OCI-LY7 (cell line): ENCODE data around the gene SGMS1. TPM values are rescaled to one million over a fixed set of nuclear protein-coding genes. Genes with fewer than 3 reads are reported as not detected.

Experiments
- BruUV-seq: library from RNA; stranded (reverse); fragments of 400-500 nt; replicated peaks from 2 replicates; lab custom pipeline; 2021; lab: Mats Ljungman, UMichigan
- CTCF ChIA-PET: fragments of 300-600 bp; sonication (Branson Sonifier 250); formaldehyde crosslinking; loops from one replicate; lab custom pipeline; 2022; ENCODE audit warnings: antibody characterized with exemption; ENCODE audit not compliant: unreplicated experiment; lab: Charles Lee
- POLR2A ChIA-PET: fragments of 300-600 bp; sonication (Branson Sonifier 250); formaldehyde crosslinking; loops from one replicate; lab custom pipeline; 2022; ENCODE audit warnings: antibody characterized with exemption; lab: Charles Lee
- DNase-seq: peaks from one replicate; pipeline ENCODE4 v3.0.0-alpha.2; 2015; ENCODE audit warnings: low spot score
- H2AFZ ChIP-seq: fragments of 200-600 bp; sonication (generic), shearing (Covaris generic); 2 replicates; pipeline ENCODE4 v1.6.1; 2014; ENCODE audit warnings: mild to moderate bottlenecking, antibody characterized with exemption, low read length, moderate library complexity
- H3K27ac ChIP-seq: fragments of 200-600 bp; sonication (generic); 2 replicates; pipeline ENCODE4 v1.5.1; 2014; ENCODE audit warnings: mixed run types, low read depth, mild to moderate bottlenecking, moderate library complexity, low read length, inconsistent platforms; ENCODE audit not compliant: poor library complexity, severe bottlenecking
- H3K36me3 ChIP-seq: fragments of 200-600 bp; sonication (generic); 2 replicates; pipeline ENCODE4 v1.6.1; 2014; ENCODE audit warnings: mild to moderate bottlenecking, antibody characterized with exemption, low read length, moderate library complexity, mixed read lengths; ENCODE audit not compliant: insufficient read depth
- H3K4me1 ChIP-seq: fragments of 200-600 bp; sonication (generic); 2 replicates; pipeline ENCODE4 v1.5.1; 2014; ENCODE audit warnings: mild to moderate bottlenecking, low read length; ENCODE audit not compliant: insufficient read depth, poor library complexity, severe bottlenecking
- H3K4me2 ChIP-seq: fragments of 200-600 bp; sonication (generic); 2 replicates; pipeline ENCODE4 v1.6.1; 2014; ENCODE audit warnings: mild to moderate bottlenecking, low read length
- H3K4me3 ChIP-seq: fragments of 200-600 bp; sonication (generic); 2 replicates; pipeline ENCODE4 v1.5.1; 2014; ENCODE audit warnings: mild to moderate bottlenecking, low read depth, low read length; ENCODE audit not compliant: poor library complexity, severe bottlenecking
- H3K79me2 ChIP-seq: fragments of 200-600 bp; sonication (generic); 2 replicates; pipeline ENCODE4 v1.6.1; 2016; ENCODE audit warnings: low read depth, mild to moderate bottlenecking, low read length, moderate library complexity, mixed read lengths; ENCODE audit not compliant: insufficient read depth
- H3K9me2 ChIP-seq: fragments of 200-600 bp; sonication (generic); 2 replicates; pipeline ENCODE4 v1.6.1; 2016; ENCODE audit warnings: mild to moderate bottlenecking, low read length, mixed read lengths; ENCODE audit not compliant: insufficient read depth
- H3K9me3 ChIP-seq: fragments of 200-600 bp; sonication (generic); 2 replicates; pipeline ENCODE4 v1.6.1; 2014; ENCODE audit warnings: mild to moderate bottlenecking, mixed run types, low read length, mixed read lengths
- H4K20me1 ChIP-seq: fragments of 200-600 bp; sonication (generic); 2 replicates; pipeline ENCODE4 v1.6.1; 2014; ENCODE audit warnings: mild to moderate bottlenecking, antibody characterized with exemption, low read length, moderate library complexity, mixed read lengths; ENCODE audit not compliant: insufficient read depth
- CTCF ChIP-seq: fragments of 200-600 bp; sonication (generic); conservative IDR thresholded peaks from 2 replicates; pipeline ENCODE4 v1.5.1; 2014; ENCODE audit warnings: mild to moderate bottlenecking, antibody characterized with exemption, low read length, moderate library complexity, mixed read lengths
- EZH2phosphoT487 ChIP-seq: fragments of 200-600 bp; sonication (generic); IDR thresholded peaks from 2 replicates; pipeline ENCODE4 v1.6.1; 2018; ENCODE audit warnings: low read depth, borderline replicate concordance, mild to moderate bottlenecking, mixed run types, antibody characterized with exemption, low read length, moderate library complexity, mixed read lengths
- intact Hi-C: fragments of 100-400 bp; cut with micrococcal nuclease; formaldehyde crosslinking; loops from one replicate; pipeline ENCODE4 v1.10.0; 2022; ENCODE audit not compliant: unreplicated experiment
- total RNA-seq, 2 experiments: library from RNA; depleted of rRNA in 1 of 2; stranded (reverse); fragments of >200 nt in 1 of 2; shearing (Covaris generic) in 1 of 2; gene quantifications; 2 replicates each; pipeline ENCODE4 v1.2.3, GENCODE V29; 2014 to 2022

The SGMS1 gene
- total RNA-seq, 2 experiments from 2014 or later: 45.4 to 57.5 TPM

GRCh38 chr10:50604049-50604640 lies 19.6 kb downstream of the SGMS1 start:
- no peak for TF ChIP-seq EZH2phosphoT487
- TF ChIP-seq CTCF: 0 out of 2 replicates have a peak, but pooled peaks have one; percentile 5
- H3K9me3 ChIP-seq: no peaks in the 10 kb centered on the region
- peak overlapping the region; percentile 11 for H3K27ac ChIP-seq
- no peaks in the 10 kb centered on the region for H3K36me3 ChIP-seq
- intact Hi-C loops: no loop called here
- ChIA-PET POLR2A (interaction anchor here (1.0 to 1.7 kb wide), 6 partner anchors 8 to 370 kb away, joined by 3 to 6 read pairs (median 4); no protein-coding TSS in a partner anchor), CTCF (interaction anchor here (1.4 kb wide), 1 partner anchor 16 kb away, joined by 4 read pairs; no protein-coding TSS in a partner anchor)
- H3K4me1 ChIP-seq: peaks cover 53% of the 10 kb centered on the region
- peak overlapping the region; percentile 39 for H3K4me3 ChIP-seq
- peak overlapping the region; percentile 74 for H3K4me2 ChIP-seq
- peaks cover 70% of the 10 kb centered on the region; the same call in 1 of the 2 replicates for H3K79me2 ChIP-seq
- DNase-seq: peak; percentile 54
- no TSS peak for BruUV-seq
- H4K20me1 ChIP-seq: peaks cover 8% of the 10 kb centered on the region; the same call in 1 of the 2 replicates
- no peaks in the 10 kb centered on the region for H3K9me2 ChIP-seq
- no peak overlapping the region for H2AFZ ChIP-seq

- no peaks in the 10 kb centered on the region for H3K9me2 ChIP-seq
- intact Hi-C loops: no loop called here
- H3K79me2 ChIP-seq: peaks cover 63% of the 10 kb centered on the region; the same call in 1 of the 2 replicates
- ChIA-PET CTCF (no interaction called here), POLR2A (interaction anchor here (1.0 to 1.6 kb wide), 6 partner anchors 9 to 369 kb away, joined by 3 to 7 read pairs (median 4); no protein-coding TSS in a partner anchor)
- no TSS peak for BruUV-seq
- no peak overlapping the region for H3K4me3 ChIP-seq
- H4K20me1 ChIP-seq: peaks cover 8% of the 10 kb centered on the region; the same call in 1 of the 2 replicates
- no peaks in the 10 kb centered on the region for H3K36me3 ChIP-seq
- H3K4me1 ChIP-seq: peaks cover 50% of the 10 kb centered on the region
- no peak overlapping the region for H3K27ac ChIP-seq
- H3K9me3 ChIP-seq: no peaks in the 10 kb centered on the region
- TF ChIP-seq CTCF (no peak), EZH2phosphoT487 (no peak)
- H3K4me2 ChIP-seq: peak overlapping the region; percentile 74
- DNase-seq: no peak
- no peak overlapping the region for H2AFZ ChIP-seq
Measured at GRCh38 chr10:50603151-50603850, 20.5 kb downstream of the SGMS1 start.
